Suprapubic skin (tissue), 4 donors: ENCODE data around the gene FAM241A. TPM values are rescaled to one million over a fixed set of nuclear protein-coding genes. Genes with fewer than 3 reads are reported as not detected.
A peak's percentile ranks its signal among the peaks of the same experiment; 100 is the strongest.

ENCODE experiments used
- DNase-seq, 2 donors: peaks; one replicate each; pipeline ENCODE4 v3.0.0-alpha.2; 2019; ENCODE audit warnings: low spot score in 2 of 2
- H3K27ac ChIP-seq: fragments of 200-600 bp; sonication (generic); one replicate; pipeline ENCODE4 v1.5.1; 2019
- H3K27me3 ChIP-seq: fragments of 200-600 bp; sonication (generic); one replicate; pipeline ENCODE4 v1.5.1; 2019
- H3K36me3 ChIP-seq: fragments of 200-600 bp; sonication (generic); one replicate; pipeline ENCODE4 v1.5.1; 2019
- H3K4me1 ChIP-seq: fragments of 200-600 bp; sonication (generic); one replicate; pipeline ENCODE4 v1.5.1; 2019
- H3K4me3 ChIP-seq: fragments of 200-600 bp; sonication (generic); one replicate; pipeline ENCODE4 v1.5.1; 2019; ENCODE audit warnings: mild to moderate bottlenecking
- H3K9me3 ChIP-seq: fragments of 200-600 bp; sonication (generic); one replicate; pipeline ENCODE4 v1.5.1; 2019
- CTCF ChIP-seq, 2 donors: fragments of 200-600 bp in 1 of 2; fragments of 450-650 bp in 1 of 2; sonication (generic) in 1 of 2; IDR thresholded peaks; one replicate each; pipeline ENCODE4 v1.5.1; 2016 to 2019; ENCODE audit warnings: antibody characterized with exemption in 2 of 2, mild to moderate bottlenecking in 1 of 2, moderate library complexity in 1 of 2
- EP300 ChIP-seq: sonication (generic); formaldehyde crosslinking; IDR thresholded peaks from one replicate; pipeline ENCODE4 v1.6.1; 2017; ENCODE audit warnings: antibody characterized with exemption
- POLR2A ChIP-seq, 2 donors: fragments of 450-650 bp; IDR thresholded peaks; one replicate each; pipeline ENCODE4 v1.6.1; 2017; ENCODE audit warnings: antibody characterized with exemption in 2 of 2, mild to moderate bottlenecking in 2 of 2, moderate library complexity in 2 of 2
- POLR2AphosphoS5 ChIP-seq, 3 donors: sonication (generic); formaldehyde crosslinking; IDR thresholded peaks; one replicate each; pipeline ENCODE4 v1.6.1; 2017; ENCODE audit warnings: antibody characterized with exemption in 3 of 3
- WGBS: methylation state at CpG from one replicate; pipeline ENCODE4 v1.1.5; 2018; 5-methylcytosine and 5-hydroxymethylcytosine counted together
- total RNA-seq, 4 donors: library from RNA; depleted of rRNA; stranded (reverse); fragments of >200 nt; gene quantifications; one replicate each; pipeline ENCODE4 v1.1.0, GENCODE V29; 2016

Gene FAM241A
- total RNA-seq, 4 donors from 2014 or later: 2.8 to 3.7 (median 3.4) TPM

GRCh38 chr4:112210777-112211176 is 65.5 kb downstream of the FAM241A start:
- TF ChIP-seq CTCF (IDR thresholded peaks at IDR 0.05) (no peak), POLR2A (IDR thresholded peaks at IDR 0.05) (no peak), POLR2AphosphoS5 (IDR thresholded peaks at IDR 0.05) (no peak), EP300 (no peak)
- 82% methylated on average over 1 of the region's 1 CpG for WGBS
- Histone ChIP-seq H3K4me1 (no peaks in the 10 kb centered on the region), H3K27me3 (no peaks in the 10 kb centered on the region), H3K27ac (no peak overlapping the region), H3K36me3 (no peaks in the 10 kb centered on the region), H3K9me3 (no peaks in the 10 kb centered on the region), H3K4me3 (no peak overlapping the region)
- DNase-seq: no peak

GRCh38 chr4:112213091-112213490 is 67.8 kb downstream of the FAM241A start:
- Histone ChIP-seq H3K27ac (no peak overlapping the region), H3K9me3 (no peaks in the 10 kb centered on the region), H3K4me3 (no peak overlapping the region), H3K4me1 (no peaks in the 10 kb centered on the region), H3K27me3 (no peaks in the 10 kb centered on the region), H3K36me3 (no peaks in the 10 kb centered on the region)
- DNase-seq: no peak
- 54% methylated on average over 2 of the region's 2 CpGs for WGBS
- no peak for TF ChIP-seq POLR2AphosphoS5 (IDR thresholded peaks at IDR 0.05)
- TF ChIP-seq CTCF (IDR thresholded peaks at IDR 0.05): no peak
- TF ChIP-seq POLR2A (IDR thresholded peaks at IDR 0.05): no peak
- no peak for TF ChIP-seq EP300

- WGBS: 86% methylated on average over 3 of the region's 3 CpGs
- H3K27me3 ChIP-seq: no peaks in the 10 kb centered on the region
- TF ChIP-seq CTCF (IDR thresholded peaks at IDR 0.05): no peak
- no peak for TF ChIP-seq POLR2A (IDR thresholded peaks at IDR 0.05)
- no peak for TF ChIP-seq POLR2AphosphoS5 (IDR thresholded peaks at IDR 0.05)
- TF ChIP-seq EP300: no peak
- no peaks in the 10 kb centered on the region for H3K9me3 ChIP-seq
- H3K27ac ChIP-seq: no peak overlapping the region
- H3K36me3 ChIP-seq: no peaks in the 10 kb centered on the region
- DNase-seq: no peak
- H3K4me1 ChIP-seq: no peaks in the 10 kb centered on the region
- no peak overlapping the region for H3K4me3 ChIP-seq
These were observed 68.6 kb downstream of the FAM241A start for GRCh38 chr4:112213856-112214255.

- DNase-seq: no peak
- TF ChIP-seq EP300 (no peak), CTCF (IDR thresholded peaks at IDR 0.05) (peak; percentile 29 to 31)
- H3K36me3 ChIP-seq: no peaks in the 10 kb centered on the region
- H3K9me3 ChIP-seq: no peaks in the 10 kb centered on the region
- no peak overlapping the region for H3K27ac ChIP-seq
- no peaks in the 10 kb centered on the region for H3K27me3 ChIP-seq
- H3K4me1 ChIP-seq: no peaks in the 10 kb centered on the region
- no peak overlapping the region for H3K4me3 ChIP-seq
These were observed 69.4 kb downstream of the FAM241A start for GRCh38 chr4:112214390-112215264.

- H3K4me1 ChIP-seq: no peaks in the 10 kb centered on the region
- no peak overlapping the region for H3K27ac ChIP-seq
- no peaks in the 10 kb centered on the region for H3K9me3 ChIP-seq
- no peak overlapping the region for H3K4me3 ChIP-seq
- H3K36me3 ChIP-seq: no peaks in the 10 kb centered on the region
- no peak for DNase-seq
- WGBS: 95% methylated on average over 7 of the region's 7 CpGs
- H3K27me3 ChIP-seq: no peaks in the 10 kb centered on the region
- TF ChIP-seq POLR2AphosphoS5 (IDR thresholded peaks at IDR 0.05) (no peak), CTCF (IDR thresholded peaks at IDR 0.05) (no peak), EP300 (no peak), POLR2A (IDR thresholded peaks at IDR 0.05) (no peak)
These were observed 74.6 kb downstream of the FAM241A start for GRCh38 chr4:112219826-112220366.
